Stomach smooth muscle (tissue), 2 donors: Measurements from ENCODE around the gene PRSS3.
"Not testable (repeated sequence)": the region's sequence is repeated elsewhere in the genome, so short reads cannot be mapped to it uniquely, and the experiment has no call there.

Source experiments
- H3K27ac ChIP-seq: one replicate; pipeline ENCODE4 v1.7.0; 2013; ENCODE audit warnings: mild to moderate bottlenecking, low read length, inconsistent platforms
- H3K27me3 ChIP-seq, 2 donors: one replicate each; pipeline ENCODE4 v1.7.0; 2013; ENCODE audit warnings: low read length in 2 of 2; ENCODE audit not compliant: insufficient read depth in 2 of 2, control insufficient read depth in 1 of 2
- H3K36me3 ChIP-seq, 2 donors: one replicate each; pipeline ENCODE4 v1.7.0; 2013; ENCODE audit warnings: low read length in 2 of 2; ENCODE audit not compliant: control insufficient read depth in 2 of 2, insufficient read depth in 2 of 2
- H3K4me1 ChIP-seq: one replicate; pipeline ENCODE4 v1.7.0; 2013; ENCODE audit warnings: low read length; ENCODE audit not compliant: control insufficient read depth, insufficient read depth
- H3K4me3 ChIP-seq, 2 donors: one replicate each; pipeline ENCODE4 v1.7.0; 2013; ENCODE audit warnings: low read length in 2 of 2
- H3K9ac ChIP-seq, 2 donors: one replicate each; pipeline ENCODE4 v1.7.0; 2013; ENCODE audit warnings: low read length in 2 of 2, mild to moderate bottlenecking in 1 of 2
- H3K9me3 ChIP-seq, 2 donors: one replicate each; pipeline ENCODE4 v1.7.0; 2013; ENCODE audit warnings: low read length in 2 of 2; ENCODE audit not compliant: control insufficient read depth in 2 of 2
- donor health status: healthy.
- donor health status: Pancreatic carcinoma.

Gene PRSS3

DNA sequence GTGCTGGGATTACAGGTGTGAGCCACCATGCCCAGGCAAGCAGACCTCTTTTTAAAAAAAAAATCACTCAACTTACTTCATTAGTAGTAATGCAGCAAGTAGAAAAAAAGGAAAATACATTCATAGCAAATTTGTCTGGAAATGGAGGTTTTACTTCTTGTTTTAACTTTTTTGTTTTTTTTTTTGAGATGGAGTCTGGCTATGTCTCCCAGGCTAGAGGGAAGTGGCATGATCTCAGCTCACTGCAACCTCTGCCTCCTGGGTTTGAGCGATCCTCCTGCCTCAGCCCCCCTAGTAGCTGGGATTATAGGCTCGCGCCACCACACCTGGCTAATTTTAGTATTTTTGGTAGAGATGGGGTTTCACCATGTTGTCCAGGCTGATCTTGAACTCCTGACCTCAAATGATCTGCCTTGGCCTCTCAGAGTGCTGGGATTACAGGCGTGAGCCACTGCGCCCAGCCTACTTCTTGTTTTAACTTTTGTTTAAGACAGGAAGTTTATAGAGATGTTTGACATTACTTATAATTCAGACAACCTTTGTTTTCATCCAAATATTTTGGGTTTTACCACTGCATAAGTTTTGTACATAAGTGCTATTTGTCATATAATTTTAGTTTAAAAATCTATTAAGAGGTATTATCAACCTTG, 48.1 kb downstream of the PRSS3 start:
- no peaks in the 10 kb centered on the region for H3K36me3 ChIP-seq
- no peak overlapping the region for H3K9ac ChIP-seq
- no peak overlapping the region for H3K4me3 ChIP-seq
- no peaks in the 10 kb centered on the region for H3K27me3 ChIP-seq
- no peak overlapping the region for H3K27ac ChIP-seq
- H3K4me1 ChIP-seq = peaks cover 6% of the 10 kb centered on the region
- no peaks in the 10 kb centered on the region for H3K9me3 ChIP-seq

- Histone ChIP-seq H3K4me3 (no peak overlapping the region), H3K36me3 (no peaks in the 10 kb centered on the region), H3K9ac (no peak overlapping the region), H3K9me3 (no peaks in the 10 kb centered on the region), H3K27me3 (no peaks in the 10 kb centered on the region), H3K4me1 (peaks cover 13% of the 10 kb centered on the region), H3K27ac (no peak overlapping the region)
Observed at GRCh38 chr9:33846231-33846630, 50.9 kb downstream of the PRSS3 start.

DNA sequence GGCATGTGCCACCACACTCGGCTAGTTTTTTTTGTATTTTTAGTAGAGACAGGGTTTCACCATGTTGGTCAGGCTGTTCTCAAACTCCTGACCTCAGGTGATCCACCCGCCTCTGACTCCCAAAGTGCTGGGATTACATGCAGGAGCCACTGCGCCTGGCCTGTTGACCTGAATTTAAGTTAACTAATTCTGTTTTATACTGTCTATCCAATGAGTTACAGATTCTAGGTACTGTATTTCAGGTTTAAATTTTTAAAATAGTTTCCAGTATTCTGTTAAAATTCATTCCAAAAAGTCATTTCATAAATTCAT, 52.5 kb downstream of the PRSS3 start:
- not testable (repeated sequence) for H3K36me3 ChIP-seq, H3K9ac ChIP-seq, H3K4me3 ChIP-seq, H3K27me3 ChIP-seq, H3K9me3 ChIP-seq, H3K27ac ChIP-seq
- peaks cover 13% of the 10 kb centered on the region for H3K4me1 ChIP-seq
